ENCODE measurements around the gene RPL29. TPM values are rescaled to one million over a fixed set of nuclear protein-coding genes. Genes with fewer than 3 reads are reported as not detected.

The RPL29 gene
- total and polyA plus RNA-seq, 8 donors: 643 to 1,829 (median 1,063) TPM

DNA sequence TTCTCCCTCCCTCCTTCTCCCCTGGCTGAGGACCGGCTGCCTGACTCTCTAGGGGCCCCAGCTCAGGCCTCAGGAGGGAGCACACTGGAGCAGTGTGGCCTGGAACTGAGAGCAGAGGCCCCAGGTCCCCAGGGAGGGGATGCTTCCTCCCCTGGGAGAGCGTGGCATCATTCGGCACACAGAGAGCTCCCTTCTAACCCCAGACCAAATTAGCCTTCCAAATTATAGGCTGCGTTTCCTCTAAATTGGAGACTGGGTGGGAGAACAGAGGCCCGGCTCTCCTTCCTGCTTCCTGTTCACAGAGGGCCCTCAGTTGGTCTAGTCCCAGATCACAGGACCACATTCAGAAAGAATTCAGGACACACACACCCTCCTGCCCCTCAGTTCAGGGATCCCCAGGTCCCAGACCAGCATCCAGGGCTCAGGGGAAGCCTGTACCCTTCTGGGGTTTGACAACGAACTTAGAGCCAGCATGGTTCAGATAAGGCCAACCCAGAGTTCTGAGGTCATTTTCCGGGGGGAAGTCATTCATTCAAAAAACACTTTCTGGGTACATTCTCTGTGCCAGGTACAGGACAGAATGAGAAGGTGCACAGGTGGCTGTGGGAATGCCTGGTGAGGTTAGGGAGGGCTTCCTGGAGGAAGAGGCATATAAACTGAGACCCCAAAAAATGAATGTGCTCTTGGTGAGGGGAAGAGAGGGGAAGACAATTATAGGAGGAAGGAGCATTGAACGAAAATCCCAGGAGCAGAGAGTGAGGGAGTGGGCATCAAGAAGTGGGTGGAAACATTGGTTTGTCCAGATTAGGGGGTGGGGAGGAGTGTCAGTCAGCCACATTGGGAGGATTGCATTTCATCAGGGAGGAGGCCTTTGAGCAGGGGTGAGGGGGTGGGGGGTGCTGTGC is 28.4 kb upstream of the RPL29 start:
- TF ChIP-seq, protein P1, sequence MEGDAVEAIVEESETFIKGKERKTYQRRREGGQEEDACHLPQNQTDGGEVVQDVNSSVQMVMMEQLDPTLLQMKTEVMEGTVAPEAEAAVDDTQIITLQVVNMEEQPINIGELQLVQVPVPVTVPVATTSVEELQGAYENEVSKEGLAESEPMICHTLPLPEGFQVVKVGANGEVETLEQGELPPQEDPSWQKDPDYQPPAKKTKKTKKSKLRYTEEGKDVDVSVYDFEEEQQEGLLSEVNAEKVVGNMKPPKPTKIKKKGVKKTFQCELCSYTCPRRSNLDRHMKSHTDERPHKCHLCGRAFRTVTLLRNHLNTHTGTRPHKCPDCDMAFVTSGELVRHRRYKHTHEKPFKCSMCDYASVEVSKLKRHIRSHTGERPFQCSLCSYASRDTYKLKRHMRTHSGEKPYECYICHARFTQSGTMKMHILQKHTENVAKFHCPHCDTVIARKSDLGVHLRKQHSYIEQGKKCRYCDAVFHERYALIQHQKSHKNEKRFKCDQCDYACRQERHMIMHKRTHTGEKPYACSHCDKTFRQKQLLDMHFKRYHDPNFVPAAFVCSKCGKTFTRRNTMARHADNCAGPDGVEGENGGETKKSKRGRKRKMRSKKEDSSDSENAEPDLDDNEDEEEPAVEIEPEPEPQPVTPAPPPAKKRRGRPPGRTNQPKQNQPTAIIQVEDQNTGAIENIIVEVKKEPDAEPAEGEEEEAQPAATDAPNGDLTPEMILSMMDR (IDR thresholded peaks at IDR 0.05): no peak
- intact Hi-C loops (cut with DNase I): no loop called here
- DNase-seq (no peak), FAIRE-seq (no peak), ATAC-seq (no peak)
- no peaks in the 10 kb centered on the region for H3K27me3 ChIP-seq
- no peaks in the 10 kb centered on the region for H3K4me1 ChIP-seq
- H3K36me3 ChIP-seq: no peaks in the 10 kb centered on the region
- no peaks in the 10 kb centered on the region for H3K9me3 ChIP-seq
- 71% methylated on average over 8 of the region's 8 CpGs for WGBS, 2 donors
- H3K27ac ChIP-seq: no peak overlapping the region
- no peak overlapping the region for H3K4me3 ChIP-seq

DNA sequence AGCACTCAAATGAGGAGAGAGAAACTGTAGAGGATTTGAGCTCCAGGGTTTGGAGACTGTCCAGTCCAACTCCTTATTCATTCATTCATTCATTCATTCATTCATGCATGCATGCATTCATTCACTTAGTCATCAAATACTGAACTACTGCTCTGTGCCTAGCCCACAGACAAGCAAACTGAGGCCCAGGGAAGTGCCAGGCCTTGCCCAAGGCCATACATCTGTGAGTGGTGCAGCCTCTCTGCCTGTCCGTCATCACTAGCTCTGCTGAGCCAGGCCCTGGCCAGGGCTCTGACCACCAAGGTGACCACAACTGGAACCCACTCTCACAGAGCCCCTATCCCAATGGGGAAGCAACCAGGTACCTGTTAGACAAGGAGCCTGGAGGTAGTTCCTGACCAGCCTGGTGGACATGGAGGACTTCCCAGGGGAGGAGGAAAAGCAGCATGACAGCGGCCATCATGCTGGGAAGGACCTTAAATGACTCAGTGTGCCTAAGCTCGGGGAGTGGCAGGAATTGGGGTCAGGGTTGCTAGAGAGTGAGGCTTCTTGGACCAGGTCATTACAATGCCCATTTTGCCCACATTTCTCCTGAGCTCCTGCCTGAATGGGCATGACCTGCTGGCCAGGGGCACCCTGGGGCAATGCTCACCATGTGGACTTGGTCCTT is 27.5 kb upstream of the RPL29 start:
- no peak for FAIRE-seq

DNA sequence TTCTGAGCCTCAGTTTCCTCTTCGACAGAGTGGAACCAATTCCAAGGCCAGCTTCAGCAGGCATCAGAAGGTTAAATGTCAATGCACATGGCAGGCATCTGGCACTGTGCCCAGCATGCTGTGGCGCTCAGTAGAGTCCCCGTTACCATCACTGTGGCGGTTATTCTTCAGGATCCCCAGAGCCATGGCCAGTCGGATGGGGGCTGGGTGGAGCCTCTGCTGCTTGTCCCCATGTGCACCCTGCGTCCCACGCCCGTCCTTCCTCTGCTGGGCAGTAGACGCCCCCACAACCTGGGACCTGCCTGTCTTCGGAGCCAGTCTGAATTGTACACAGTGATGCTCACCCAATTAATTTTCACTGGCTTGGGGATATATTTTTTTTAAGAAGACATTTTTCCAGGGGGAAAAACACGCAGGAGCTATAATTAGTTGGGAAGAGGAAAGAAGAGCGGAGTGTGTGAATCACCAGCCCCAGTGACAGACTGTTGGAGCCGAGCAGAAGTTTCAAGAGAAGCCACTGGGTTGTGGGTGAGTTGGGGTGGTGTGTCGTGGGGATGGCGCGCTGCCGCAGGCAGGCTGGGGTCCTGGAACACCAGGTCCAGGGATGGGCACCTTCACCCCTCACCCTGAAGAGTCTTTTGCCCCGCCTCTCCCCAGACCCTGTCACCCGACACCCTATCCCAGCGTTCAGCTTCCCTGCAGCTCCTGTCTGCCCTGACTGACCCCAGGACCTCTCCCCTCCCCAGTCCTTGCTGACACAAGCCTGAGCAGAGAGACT is 26.8 kb upstream of the RPL29 start:
- 69 to 75% methylated on average over 20 of the region's 20 CpGs for WGBS, 2 donors
- Histone ChIP-seq H3K27me3 (no peaks in the 10 kb centered on the region), H3K36me3 (no peaks in the 10 kb centered on the region), H3K27ac (no peak overlapping the region), H3K4me3 (no peak overlapping the region), H3K9me3 (no peaks in the 10 kb centered on the region), H3K4me1 (no peaks in the 10 kb centered on the region)
- FAIRE-seq: no peak
- no peak for DNase-seq
- TF ChIP-seq, protein P1 (IDR thresholded peaks at IDR 0.05): no peak
- intact Hi-C loops (cut with DNase I): no loop called here
- no peak for ATAC-seq

More for the DNA sequence above, 27.5 kb upstream of the RPL29 start:
- intact Hi-C loops (cut with DNase I): no loop called here
- Histone ChIP-seq H3K4me1 (no peaks in the 10 kb centered on the region), H3K9me3 (no peaks in the 10 kb centered on the region), H3K27me3 (no peaks in the 10 kb centered on the region), H3K36me3 (no peaks in the 10 kb centered on the region), H3K27ac (no peak overlapping the region), H3K4me3 (no peak overlapping the region)
- ATAC-seq (no peak), DNase-seq (no peak)
- TF ChIP-seq, protein P1 (IDR thresholded peaks at IDR 0.05): no peak
- 78 to 91% methylated on average over 3 of the region's 3 CpGs for WGBS, 2 donors

DNA sequence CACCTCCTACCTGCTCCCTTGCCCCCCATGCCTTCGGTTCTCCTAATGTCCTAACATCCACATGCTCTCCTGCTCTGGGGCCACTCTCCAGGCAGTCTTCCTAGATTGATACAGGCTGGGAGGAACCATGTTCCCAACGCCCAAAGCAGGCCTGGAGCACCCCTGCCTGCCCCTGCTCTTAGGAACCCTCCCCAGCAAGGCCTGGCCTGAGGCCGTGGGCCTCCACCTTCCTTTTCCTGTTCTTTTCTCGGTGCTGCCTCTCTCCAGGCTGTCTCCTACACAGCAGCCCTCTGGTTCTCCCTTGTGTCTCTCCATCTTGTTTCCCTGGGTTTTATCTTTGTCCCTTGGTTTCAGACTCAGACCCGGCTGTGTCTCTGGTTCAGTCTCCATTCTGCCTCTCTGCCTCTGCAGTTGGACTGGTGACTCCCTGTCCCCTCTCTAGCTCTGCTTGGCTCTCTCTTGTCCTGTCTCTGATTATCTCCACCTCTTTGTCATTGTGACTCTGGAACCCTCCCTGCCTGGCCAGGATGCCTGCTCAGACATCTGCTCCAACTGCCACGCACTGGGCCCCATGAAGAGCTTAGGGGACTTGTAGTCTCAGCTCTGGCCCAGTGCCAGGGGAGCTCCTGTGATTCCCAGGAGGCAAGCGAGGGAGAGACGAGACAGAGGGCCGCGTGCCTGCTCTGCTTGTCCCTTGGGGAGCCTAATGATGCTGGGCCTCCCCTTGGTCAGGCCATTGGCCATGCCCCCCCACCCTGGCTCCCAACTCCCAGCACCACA is 26.0 kb upstream of the RPL29 start:
- ATAC-seq: no peak
- peak in 2 of 6 donors; percentile 55 to 79 for DNase-seq

More for the DNA sequence above, 26.0 kb upstream of the RPL29 start:
- 72 to 73% methylated on average over 10 of the region's 10 CpGs for WGBS, 2 donors
- TF ChIP-seq, protein P1 (IDR thresholded peaks at IDR 0.05): no peak
- Histone ChIP-seq H3K36me3 (no peaks in the 10 kb centered on the region), H3K27ac (no peak overlapping the region), H3K9me3 (no peaks in the 10 kb centered on the region), H3K27me3 (no peaks in the 10 kb centered on the region), H3K4me3 (no peak overlapping the region), H3K4me1 (no peaks in the 10 kb centered on the region)
- FAIRE-seq: no peak
- intact Hi-C loops (cut with DNase I): no loop called here
